Activated CD8-positive, alpha-beta T cell treated with anti-CD3 and anti-CD28 coated beads for 36 hours (primary cell): ENCODE results near the gene PCDHA6. TPM values are rescaled to one million over a fixed set of nuclear protein-coding genes. Genes with fewer than 3 reads are reported as not detected.
"Not testable (repeated sequence)": the region's sequence is repeated elsewhere in the genome, so short reads cannot be mapped to it uniquely, and the experiment has no call there.

Source experiments
- ATAC-seq: fragments of 200-7000 bp; cut with Tn5 transposase; one replicate; pipeline ENCODE4 v1.10.0; 2021; ENCODE audit warnings: mild to moderate bottlenecking, moderate library complexity
- CTCF ChIA-PET: fragments of 350-600 bp; sonication (Branson Sonifier 250); formaldehyde crosslinking; loops from one replicate; lab custom pipeline; 2021; ENCODE audit warnings: antibody characterized with exemption; lab: Charles Lee
- POLR2A ChIA-PET: fragments of 350-600 bp; sonication (Branson Sonifier 250); formaldehyde crosslinking; loops from one replicate; lab custom pipeline; 2021; ENCODE audit warnings: antibody characterized with exemption; lab: Charles Lee
- DNase-seq: peaks from one replicate; pipeline ENCODE4 v3.0.0-alpha.2; 2020
- H3K27ac Mint-ChIP-seq: one replicate; pipeline ENCODE4 v1.8.0; 2021; ENCODE audit warnings: mild to moderate bottlenecking, mixed read lengths
- H3K27me3 Mint-ChIP-seq: one replicate; pipeline ENCODE4 v1.8.0; 2021; ENCODE audit warnings: mixed read lengths
- H3K36me3 Mint-ChIP-seq: one replicate; pipeline ENCODE4 v1.8.0; 2021; ENCODE audit warnings: low read depth, mixed read lengths
- H3K4me1 Mint-ChIP-seq: one replicate; pipeline ENCODE4 v1.8.0; 2021; ENCODE audit warnings: low read depth, mixed read lengths
- H3K4me3 Mint-ChIP-seq: one replicate; pipeline ENCODE4 v1.8.0; 2021; ENCODE audit warnings: mild to moderate bottlenecking, moderate library complexity, mixed read lengths
- H3K9me3 Mint-ChIP-seq: one replicate; pipeline ENCODE4 v1.8.0; 2021; ENCODE audit warnings: mixed read lengths
- CTCF ChIP-seq: fragments of 200-600 bp; IDR thresholded peaks from one replicate; pipeline ENCODE4 v1.8.0; 2022; ENCODE audit warnings: antibody characterized with exemption, mild to moderate bottlenecking
- intact Hi-C: fragments of 100-400 bp; cut with micrococcal nuclease; formaldehyde crosslinking; loops from one replicate; pipeline ENCODE4 v1.10.0; 2022
- total RNA-seq, 2 experiments: library from RNA; stranded (reverse); gene quantifications; one replicate each; pipeline ENCODE4 v1.2.3, GENCODE V29; 2021

The PCDHA6 gene
- total RNA-seq, 2 experiments from 2014 or later, result not detected

- CTCF ChIA-PET, result no interaction called here
- Mint-ChIP-seq H3K4me3 (no peak overlapping the region), H3K27ac (no peak overlapping the region), H3K27me3 (peaks cover 29% of the 10 kb centered on the region), H3K9me3 (peaks cover 31% of the 10 kb centered on the region), H3K4me1 (no peaks in the 10 kb centered on the region), H3K36me3 (peaks cover 16% of the 10 kb centered on the region)
- POLR2A ChIA-PET, result no interaction called here
- DNase-seq (no peak), ATAC-seq (no peak)
- intact Hi-C loops, result no loop called here
- no peak for TF ChIP-seq CTCF
These were observed 36.7 kb upstream of the PCDHA6 start for GRCh38 chr5:140791089-140791488.

DNA sequence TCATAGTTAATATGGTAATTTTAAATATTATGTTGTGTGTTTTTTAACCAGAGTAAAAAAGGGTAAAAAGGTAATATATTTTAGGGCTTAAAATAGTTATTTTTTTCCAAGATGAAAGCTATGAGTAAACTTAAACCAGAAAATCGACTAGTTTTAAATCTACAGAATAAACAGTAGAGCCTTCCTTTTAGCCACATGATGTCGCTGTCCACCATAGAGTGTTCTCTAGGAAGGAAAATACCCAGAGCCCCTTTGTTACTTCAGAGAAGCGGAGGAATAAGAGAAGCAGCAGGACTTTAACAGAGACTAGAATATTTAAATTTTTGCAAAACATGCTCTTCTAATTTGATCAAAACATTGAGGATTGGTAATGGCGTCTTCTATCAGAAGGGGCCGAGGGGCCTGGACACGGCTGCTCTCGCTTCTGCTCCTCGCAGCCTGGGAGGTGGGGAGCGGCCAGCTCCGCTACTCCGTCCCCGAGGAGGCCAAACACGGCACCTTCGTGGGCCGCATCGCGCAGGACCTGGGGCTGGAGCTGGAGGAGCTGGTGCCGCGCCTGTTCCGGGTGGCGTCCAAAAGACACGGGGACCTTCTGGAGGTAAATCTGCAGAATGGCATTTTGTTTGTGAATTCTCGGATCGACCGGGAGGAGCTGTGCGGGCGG is 33.0 kb upstream of the PCDHA6 start, which contains the start of gene PCDHA2:
PCDHA2 (plus strand) TSS at position 258 of the 664 bp plus-strand sequence.
- TF ChIP-seq CTCF, result no peak
- Mint-ChIP-seq H3K27ac (no peak within 1 kb of the TSS), H3K4me1 (no peaks in the 10 kb centered on the region), H3K9me3 (peaks cover 21% of the 10 kb centered on the region), H3K27me3 (peaks cover 21% of the 10 kb centered on the region), H3K4me3 (no peak within 1 kb of the TSS), H3K36me3 (peaks cover 7% of the 10 kb centered on the region)
- intact Hi-C loops, result no loop called here
- DNase-seq (no peak), ATAC-seq (no peak)
- POLR2A ChIA-PET, result no interaction called here
- CTCF ChIA-PET, result interaction anchor here (1.0 to 1.3 kb wide), 3 partner anchors 8 to 14 kb away, joined by 3 to 5 read pairs (median 5); partner anchors contain the start of genes PCDHA1 and PCDHA4

DNA sequence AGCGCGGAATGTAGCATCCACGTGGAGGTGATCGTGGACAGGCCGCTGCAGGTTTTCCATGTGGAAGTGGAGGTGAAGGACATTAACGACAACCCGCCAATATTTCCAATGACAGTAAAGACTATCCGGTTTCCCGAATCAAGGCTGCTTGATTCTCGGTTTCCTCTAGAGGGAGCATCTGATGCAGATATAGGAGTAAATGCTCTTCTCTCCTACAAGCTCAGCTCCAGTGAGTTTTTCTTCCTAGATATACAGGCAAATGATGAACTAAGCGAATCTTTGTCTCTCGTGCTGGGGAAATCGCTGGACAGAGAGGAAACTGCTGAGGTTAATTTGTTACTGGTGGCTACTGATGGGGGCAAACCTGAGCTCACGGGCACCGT is 32.5 kb upstream of the PCDHA6 start:
- CTCF ChIA-PET, result interaction anchor here (1.0 to 1.3 kb wide), 3 partner anchors 9 to 13 kb away, joined by 3 to 5 read pairs (median 5); partner anchors contain the start of genes PCDHA1 and PCDHA4
- Mint-ChIP-seq H3K27me3 (peaks cover 20% of the 10 kb centered on the region), H3K27ac (no peak overlapping the region), H3K36me3 (peaks cover 7% of the 10 kb centered on the region), H3K9me3 (peaks cover 22% of the 10 kb centered on the region), H3K4me1 (no peaks in the 10 kb centered on the region), H3K4me3 (no peak overlapping the region)
- intact Hi-C loops, result no loop called here
- ATAC-seq (no peak), DNase-seq (no peak)
- no peak for TF ChIP-seq CTCF
- POLR2A ChIA-PET, result no interaction called here

DNA sequence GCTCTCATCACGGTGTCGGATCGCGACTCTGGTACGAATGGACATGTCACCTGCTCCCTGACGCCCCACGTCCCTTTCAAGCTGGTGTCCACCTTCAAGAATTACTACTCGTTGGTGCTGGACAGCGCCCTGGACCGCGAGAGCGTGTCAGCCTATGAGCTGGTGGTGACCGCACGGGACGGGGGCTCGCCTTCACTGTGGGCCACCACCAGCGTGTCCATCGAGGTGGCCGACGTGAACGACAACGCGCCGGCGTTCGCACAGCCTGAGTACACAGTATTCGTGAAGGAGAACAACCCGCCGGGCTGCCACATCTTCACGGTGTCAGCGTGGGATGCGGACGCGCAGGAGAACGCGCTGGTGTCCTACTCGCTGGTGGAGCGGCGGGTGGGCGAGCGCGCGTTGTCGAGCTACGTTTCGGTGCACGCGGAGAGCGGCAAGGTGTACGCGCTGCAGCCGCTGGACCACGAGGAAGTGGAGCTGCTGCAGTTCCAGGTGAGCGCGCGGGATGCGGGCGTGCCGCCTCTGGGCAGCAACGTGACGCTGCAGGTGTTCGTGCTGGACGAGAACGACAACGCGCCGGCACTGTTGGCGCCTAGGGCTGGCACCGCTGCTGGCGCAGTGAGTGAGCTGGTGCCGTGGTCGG is 31.6 kb upstream of the PCDHA6 start:
- DNase-seq, H3K36me3 Mint-ChIP-seq, ATAC-seq, intact Hi-C loops, POLR2A ChIA-PET, H3K27ac Mint-ChIP-seq, H3K4me3 Mint-ChIP-seq, H3K4me1 Mint-ChIP-seq: not testable (repeated sequence)
- peaks cover 23% of the 10 kb centered on the region for H3K9me3 Mint-ChIP-seq
- peaks cover 19% of the 10 kb centered on the region for H3K27me3 Mint-ChIP-seq
- CTCF ChIA-PET, result interaction anchor here (1.3 kb wide), 1 partner anchor 24 kb away, joined by 3 read pairs; no protein-coding TSS in a partner anchor

- no peak for TF ChIP-seq CTCF
- H3K4me3 Mint-ChIP-seq, result no peak overlapping the region
- no peaks in the 10 kb centered on the region for H3K4me1 Mint-ChIP-seq
- no peak overlapping the region for H3K27ac Mint-ChIP-seq
- POLR2A ChIA-PET, result no interaction called here
- peaks cover 9% of the 10 kb centered on the region for H3K36me3 Mint-ChIP-seq
- intact Hi-C loops, result no loop called here
- CTCF ChIA-PET, result interaction anchor here (1.3 kb wide), 1 partner anchor 23 kb away, joined by 3 read pairs; no protein-coding TSS in a partner anchor
- no peak for DNase-seq
- no peak for ATAC-seq
- peaks cover 22% of the 10 kb centered on the region for H3K27me3 Mint-ChIP-seq
- H3K9me3 Mint-ChIP-seq, result peaks cover 28% of the 10 kb centered on the region
These were observed 31.1 kb upstream of the PCDHA6 start for GRCh38 chr5:140796718-140797095.
